ENCODE measurements around the gene FXYD7. TPM values are rescaled to one million over a fixed set of nuclear protein-coding genes. Genes with fewer than 3 reads are reported as not detected.

FXYD7 gene
- total RNA-seq, 1 donor from 2014 or later = 3.4 TPM

- no peaks in the 10 kb centered on the region for H3K9me3 ChIP-seq
- H3K36me3 ChIP-seq = no peaks in the 10 kb centered on the region
- no peak overlapping the region for H3K4me3 ChIP-seq
- H3K27ac ChIP-seq = peak overlapping the region; percentile 72
- intact Hi-C loops (cut with DNase I) = no loop called here
- peak in 1 of 2 donors; percentile 77 for DNase-seq (ENCODE audit: extremely low spot score in 2 of 2)
- no peaks in the 10 kb centered on the region for H3K27me3 ChIP-seq
- TF ChIP-seq POLR2A (IDR thresholded peaks at IDR 0.05) (no peak), POLR2AphosphoS5 (IDR thresholded peaks at IDR 0.05; ENCODE audit: insufficient read depth in 1 of 2, low read depth in 1 of 2) (no peak), CTCF (IDR thresholded peaks at IDR 0.05) (no peak)
- H3K4me1 ChIP-seq = peaks cover 19% of the 10 kb centered on the region
These were observed 34.6 kb downstream of the FXYD7 start for GRCh38 chr19:35177377-35178274.

GRCh38 chr19:35178701-35179100 is 35.6 kb downstream of the FXYD7 start:
- TF ChIP-seq POLR2AphosphoS5 (IDR thresholded peaks at IDR 0.05; ENCODE audit: insufficient read depth in 1 of 2, low read depth in 1 of 2) (peak; percentile 16 to 32), POLR2A (IDR thresholded peaks at IDR 0.05) (no peak)
- Histone ChIP-seq H3K4me3 (no peak overlapping the region), H3K4me1 (peaks cover 19% of the 10 kb centered on the region), H3K9me3 (no peaks in the 10 kb centered on the region), H3K36me3 (no peaks in the 10 kb centered on the region), H3K27ac (peak overlapping the region; percentile 2), H3K27me3 (no peaks in the 10 kb centered on the region)
- intact Hi-C loops (cut with DNase I) = no loop called here
- DNase-seq (ENCODE audit: extremely low spot score in 2 of 2) = peak in 1 of 2 donors; percentile 97

- peaks cover 19% of the 10 kb centered on the region for H3K4me1 ChIP-seq
- intact Hi-C loops (cut with DNase I) = no loop called here
- H3K27me3 ChIP-seq = no peaks in the 10 kb centered on the region
- TF ChIP-seq POLR2A (IDR thresholded peaks at IDR 0.05) (no peak), CTCF (IDR thresholded peaks at IDR 0.05) (no peak), POLR2AphosphoS5 (IDR thresholded peaks at IDR 0.05; ENCODE audit: insufficient read depth in 1 of 2, low read depth in 1 of 2) (no peak)
- DNase-seq (ENCODE audit: extremely low spot score in 2 of 2) = peak in 1 of 2 donors; percentile 58
- peak overlapping the region; percentile 2 for H3K27ac ChIP-seq
- no peaks in the 10 kb centered on the region for H3K9me3 ChIP-seq
- no peaks in the 10 kb centered on the region for H3K36me3 ChIP-seq
- H3K4me3 ChIP-seq = no peak overlapping the region
These were observed 36.8 kb downstream of the FXYD7 start for GRCh38 chr19:35179830-35180229.

GRCh38 chr19:35181387-35181786 is 38.3 kb downstream of the FXYD7 start:
- no peaks in the 10 kb centered on the region for H3K36me3 ChIP-seq
- no peak for TF ChIP-seq POLR2A (IDR thresholded peaks at IDR 0.05)
- TF ChIP-seq POLR2AphosphoS5 (IDR thresholded peaks at IDR 0.05; ENCODE audit: insufficient read depth in 1 of 2, low read depth in 1 of 2) = no peak
- TF ChIP-seq CTCF (IDR thresholded peaks at IDR 0.05) = no peak
- intact Hi-C loops (cut with DNase I) = no loop called here
- no peaks in the 10 kb centered on the region for H3K27me3 ChIP-seq
- peak in 1 of 2 donors; percentile 8 for DNase-seq (ENCODE audit: extremely low spot score in 2 of 2)
- no peak overlapping the region for H3K27ac ChIP-seq
- peaks cover 7% of the 10 kb centered on the region for H3K4me1 ChIP-seq
- H3K4me3 ChIP-seq = no peak overlapping the region
- no peaks in the 10 kb centered on the region for H3K9me3 ChIP-seq

- no peaks in the 10 kb centered on the region for H3K36me3 ChIP-seq
- no peaks in the 10 kb centered on the region for H3K9me3 ChIP-seq
- DNase-seq (ENCODE audit: extremely low spot score in 2 of 2) = no peak
- intact Hi-C loops (cut with DNase I) = no loop called here
- no peaks in the 10 kb centered on the region for H3K27me3 ChIP-seq
- TF ChIP-seq POLR2A (IDR thresholded peaks at IDR 0.05) = no peak
- TF ChIP-seq CTCF (IDR thresholded peaks at IDR 0.05) = no peak
- no peak for TF ChIP-seq POLR2AphosphoS5 (IDR thresholded peaks at IDR 0.05; ENCODE audit: insufficient read depth in 1 of 2, low read depth in 1 of 2)
- H3K27ac ChIP-seq = no peak overlapping the region
- H3K4me3 ChIP-seq = no peak overlapping the region
- no peaks in the 10 kb centered on the region for H3K4me1 ChIP-seq
These were observed 41.2 kb downstream of the FXYD7 start for GRCh38 chr19:35184267-35184666.
